Rectal smooth muscle tissue (tissue), 1 donor: ENCODE data around the gene TTC38.
A peak's percentile ranks its signal among the peaks of the same experiment; 100 is the strongest.
"Not testable (repeated sequence)": the region's sequence is repeated elsewhere in the genome, so short reads cannot be mapped to it uniquely, and the experiment has no call there.

Experiments
- H3K27ac ChIP-seq: one replicate; pipeline ENCODE4 v1.7.0; 2013; ENCODE audit warnings: low read depth, low read length, inconsistent platforms
- H3K27me3 ChIP-seq: one replicate; pipeline ENCODE4 v1.7.0; 2013; ENCODE audit warnings: low read length; ENCODE audit not compliant: control insufficient read depth, insufficient read depth
- H3K36me3 ChIP-seq: one replicate; pipeline ENCODE4 v1.7.0; 2013; ENCODE audit warnings: low read length; ENCODE audit not compliant: control insufficient read depth, insufficient read depth
- H3K4me1 ChIP-seq: one replicate; pipeline ENCODE4 v1.7.0; 2013; ENCODE audit warnings: low read length; ENCODE audit not compliant: control insufficient read depth, insufficient read depth
- H3K4me3 ChIP-seq: one replicate; pipeline ENCODE4 v1.7.0; 2013; ENCODE audit warnings: low read length
- H3K9ac ChIP-seq: one replicate; pipeline ENCODE4 v1.7.0; 2013; ENCODE audit warnings: low read length

The TTC38 gene

DNA sequence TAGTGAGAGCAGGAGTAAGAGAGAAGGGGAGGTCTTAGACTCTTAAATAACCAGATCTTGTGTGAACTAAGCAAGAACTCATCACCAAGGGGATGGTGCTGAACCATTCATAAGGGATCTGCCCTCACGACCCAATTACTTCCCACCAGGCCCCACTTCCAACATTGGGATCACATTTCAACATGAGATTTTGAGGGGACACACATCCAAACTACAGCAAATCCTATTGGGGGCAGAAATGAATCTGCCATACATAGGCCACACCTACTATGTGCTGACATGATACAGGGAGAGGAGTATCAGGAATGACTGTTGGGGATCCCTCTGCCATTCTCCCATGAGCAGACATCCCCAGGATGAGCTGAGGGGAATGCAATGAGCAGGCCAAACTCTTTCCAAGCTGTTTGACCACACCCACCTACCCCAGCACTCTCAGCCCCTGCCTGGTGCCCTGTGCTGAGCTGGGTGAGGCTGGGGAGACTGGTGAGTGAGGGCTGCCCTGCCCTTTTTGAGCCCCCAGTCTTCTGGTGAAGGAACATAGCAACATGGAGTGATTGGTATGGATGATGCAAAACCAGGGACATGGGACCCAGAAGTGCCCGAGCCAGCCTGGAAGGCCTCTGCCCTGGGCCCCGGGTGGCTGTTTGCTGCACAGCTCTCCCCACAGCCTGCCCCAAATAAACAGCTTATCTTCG is 27.6 kb downstream of the TTC38 start:
- H3K9ac ChIP-seq, result no peak overlapping the region
- peak overlapping the region; percentile 73 for H3K4me3 ChIP-seq
- H3K36me3 ChIP-seq, result peaks cover 9% of the 10 kb centered on the region
- peaks cover 5% of the 10 kb centered on the region for H3K4me1 ChIP-seq
- H3K27me3 ChIP-seq, result no peaks in the 10 kb centered on the region
- H3K27ac ChIP-seq, result peak overlapping the region; percentile 88

DNA sequence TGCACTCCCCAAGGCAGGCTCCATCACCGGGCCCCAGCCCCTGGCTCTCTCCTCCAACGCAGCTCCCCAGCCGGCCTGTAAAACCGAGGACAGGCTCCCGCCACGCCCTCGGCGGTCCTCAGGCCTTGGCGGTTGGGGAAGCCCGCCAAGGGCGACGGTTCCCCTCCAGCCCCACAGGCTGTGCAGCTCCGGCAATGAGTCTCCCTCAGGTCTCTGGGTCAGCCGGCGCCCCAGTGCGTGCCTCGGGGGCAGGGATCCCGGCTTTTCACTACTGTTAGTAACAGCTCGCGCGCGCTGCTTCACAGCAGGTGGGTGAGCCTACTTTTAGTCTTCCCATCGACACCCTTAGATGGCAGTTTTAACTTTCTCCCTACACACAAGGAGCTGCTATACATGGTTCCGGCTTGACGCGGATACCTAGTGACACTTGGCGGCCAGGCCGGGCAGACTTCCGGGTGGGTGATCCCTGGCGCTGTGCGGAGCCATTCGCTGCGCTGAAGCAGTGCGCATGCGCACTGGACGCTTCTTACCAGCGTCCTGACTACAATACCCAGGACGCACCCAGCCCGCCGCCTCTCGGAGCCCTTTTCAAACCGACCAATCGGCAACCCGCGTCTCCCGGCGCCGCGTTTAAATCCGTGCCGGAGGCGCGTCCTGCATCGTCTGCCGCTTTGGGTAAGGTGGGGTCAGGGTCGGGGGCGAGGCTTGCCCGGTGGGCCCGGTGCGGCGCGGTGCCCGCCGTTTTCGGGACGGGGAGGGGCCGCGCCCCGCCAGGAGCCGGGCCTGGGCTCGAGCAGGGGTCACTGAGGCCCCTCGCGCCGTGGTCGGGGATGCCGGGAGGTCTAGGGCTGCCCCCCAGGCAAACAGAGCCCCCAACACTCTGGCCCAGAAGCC is 28.7 kb downstream of the TTC38 start, which contains the start of gene GTSE1:
TSS of gene GTSE1 (plus strand) at position 614 of the 894 bp plus-strand sequence. CDS start 531 bp downstream, outside the sequence.
- peak within 1 kb of the TSS; percentile 88 for H3K27ac ChIP-seq
- peaks cover 7% of the 10 kb centered on the region for H3K36me3 ChIP-seq
- peak within 1 kb of the TSS; percentile 73 for H3K4me3 ChIP-seq
- H3K27me3 ChIP-seq, result no peaks in the 10 kb centered on the region
- peak within 1 kb of the TSS; percentile 50 for H3K9ac ChIP-seq
- peaks cover 5% of the 10 kb centered on the region for H3K4me1 ChIP-seq

DNA sequence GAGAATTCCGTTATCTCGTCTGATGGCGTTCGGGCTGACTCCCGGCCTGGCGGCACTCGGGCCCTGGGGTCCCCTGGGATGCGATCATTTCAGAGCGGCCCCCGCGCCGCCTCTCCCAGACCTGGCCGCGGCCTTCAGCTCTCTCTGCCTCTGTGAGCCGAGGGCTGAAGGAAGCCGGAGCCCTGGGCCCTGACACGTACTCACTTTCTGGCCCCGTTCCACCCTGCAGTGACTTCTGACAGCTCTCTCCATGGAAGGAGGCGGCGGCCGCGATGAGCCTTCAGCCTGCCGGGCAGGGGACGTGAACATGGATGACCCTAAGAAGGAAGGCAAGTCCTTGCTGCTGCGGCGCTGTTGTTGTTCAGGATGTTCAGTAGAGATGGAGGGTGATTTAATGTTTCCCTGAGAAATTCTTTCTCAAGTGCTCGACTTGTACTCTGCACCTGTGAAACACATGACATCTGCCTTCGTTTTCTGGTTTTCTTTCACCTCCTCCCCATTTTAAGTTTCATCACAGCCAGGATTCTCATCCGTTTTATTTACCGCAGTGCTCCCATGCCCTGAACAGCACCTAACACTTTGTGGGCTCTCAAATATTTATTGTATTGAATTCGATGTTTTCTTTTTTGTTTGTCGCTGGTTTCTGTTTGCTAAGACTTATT is 29.5 kb downstream of the TTC38 start:
- H3K36me3 ChIP-seq, result peaks cover 7% of the 10 kb centered on the region
- no peaks in the 10 kb centered on the region for H3K27me3 ChIP-seq
- peak overlapping the region; percentile 57 for H3K4me3 ChIP-seq
- H3K27ac ChIP-seq, result no peak overlapping the region
- peaks cover 5% of the 10 kb centered on the region for H3K4me1 ChIP-seq
- H3K9ac ChIP-seq, result no peak overlapping the region

DNA sequence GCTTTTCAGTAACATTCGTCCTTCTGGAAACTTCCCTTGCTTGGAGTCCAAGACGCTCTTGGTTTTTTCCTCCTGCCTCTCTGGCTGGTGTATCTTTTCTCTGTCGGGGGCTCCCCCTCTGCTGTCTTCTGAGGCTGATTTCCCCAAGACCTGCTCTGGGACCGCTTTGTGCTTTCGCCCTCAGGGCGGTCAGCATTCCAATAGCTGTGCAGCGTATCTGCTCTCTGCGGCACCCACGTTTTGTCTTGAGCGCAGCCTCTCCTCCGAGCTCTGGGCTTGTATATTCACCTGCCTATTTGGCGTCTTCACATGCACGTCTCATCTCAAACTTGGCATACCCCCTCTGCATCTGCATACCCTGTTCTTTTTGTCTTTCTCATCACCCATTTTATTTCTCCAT is 31.3 kb downstream of the TTC38 start:
- H3K27me3 ChIP-seq, result no peaks in the 10 kb centered on the region
- H3K9ac ChIP-seq, result no peak overlapping the region
- H3K27ac ChIP-seq, result no peak overlapping the region
- H3K36me3 ChIP-seq, result no peaks in the 10 kb centered on the region
- H3K4me3 ChIP-seq, result no peak overlapping the region
- H3K4me1 ChIP-seq, result peaks cover 5% of the 10 kb centered on the region

DNA sequence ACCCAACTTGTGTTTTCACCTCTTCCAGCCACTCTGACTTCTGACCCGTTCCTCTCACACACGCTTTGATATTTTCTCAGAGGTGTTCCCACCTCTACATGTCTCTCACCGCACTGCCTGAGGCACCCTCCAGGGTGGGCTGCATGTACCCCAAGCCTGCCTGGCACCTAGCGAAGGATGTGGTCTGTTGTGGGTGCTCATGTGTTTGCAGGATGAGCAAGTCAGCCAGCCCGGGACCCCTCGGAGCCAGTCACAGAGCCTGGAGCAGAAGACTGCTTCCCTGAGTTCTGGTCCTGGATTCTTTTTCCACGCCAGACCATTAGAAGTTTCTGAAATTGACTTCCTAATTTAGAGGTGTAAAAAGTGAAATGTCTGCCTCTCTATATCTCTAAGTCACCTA is 32.7 kb downstream of the TTC38 start:
- Histone ChIP-seq H3K36me3 (no peaks in the 10 kb centered on the region), H3K27ac (no peak overlapping the region), H3K9ac (no peak overlapping the region), H3K4me1 (peaks cover 5% of the 10 kb centered on the region), H3K27me3 (no peaks in the 10 kb centered on the region), H3K4me3 (no peak overlapping the region)

DNA sequence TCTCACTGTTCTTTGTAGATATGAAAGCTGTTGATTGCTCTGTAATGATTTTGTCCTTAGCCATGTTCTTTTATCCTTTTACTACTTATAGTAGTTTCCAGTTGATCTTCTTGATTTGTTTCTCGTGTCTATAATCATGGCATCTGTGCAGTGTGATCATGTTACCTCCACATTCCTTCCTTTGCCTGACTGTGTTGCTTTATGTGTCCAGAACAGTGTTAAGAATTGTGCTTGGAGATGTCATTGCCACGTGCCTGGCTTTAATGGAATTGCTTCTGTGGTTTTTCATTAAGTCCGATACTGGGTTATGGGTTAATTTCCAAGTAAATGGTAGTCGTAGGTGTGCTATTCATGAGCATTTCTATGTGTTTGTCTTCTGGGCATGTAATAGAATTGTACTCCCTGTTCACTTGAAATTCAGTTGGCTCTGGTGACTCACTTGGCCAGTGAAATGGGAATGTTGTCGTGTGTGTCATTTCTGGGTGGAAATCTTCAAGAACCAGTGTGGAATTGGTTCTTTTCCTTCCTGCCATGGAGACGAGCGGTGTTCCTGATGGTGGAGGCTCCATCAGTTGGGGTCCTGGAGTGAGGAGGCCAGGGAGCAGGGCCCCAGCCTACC is 35.6 kb downstream of the TTC38 start:
- no peak overlapping the region for H3K4me3 ChIP-seq
- no peak overlapping the region for H3K9ac ChIP-seq
- H3K27ac ChIP-seq, result no peak overlapping the region
- no peaks in the 10 kb centered on the region for H3K4me1 ChIP-seq
- no peaks in the 10 kb centered on the region for H3K27me3 ChIP-seq
- no peaks in the 10 kb centered on the region for H3K36me3 ChIP-seq

DNA sequence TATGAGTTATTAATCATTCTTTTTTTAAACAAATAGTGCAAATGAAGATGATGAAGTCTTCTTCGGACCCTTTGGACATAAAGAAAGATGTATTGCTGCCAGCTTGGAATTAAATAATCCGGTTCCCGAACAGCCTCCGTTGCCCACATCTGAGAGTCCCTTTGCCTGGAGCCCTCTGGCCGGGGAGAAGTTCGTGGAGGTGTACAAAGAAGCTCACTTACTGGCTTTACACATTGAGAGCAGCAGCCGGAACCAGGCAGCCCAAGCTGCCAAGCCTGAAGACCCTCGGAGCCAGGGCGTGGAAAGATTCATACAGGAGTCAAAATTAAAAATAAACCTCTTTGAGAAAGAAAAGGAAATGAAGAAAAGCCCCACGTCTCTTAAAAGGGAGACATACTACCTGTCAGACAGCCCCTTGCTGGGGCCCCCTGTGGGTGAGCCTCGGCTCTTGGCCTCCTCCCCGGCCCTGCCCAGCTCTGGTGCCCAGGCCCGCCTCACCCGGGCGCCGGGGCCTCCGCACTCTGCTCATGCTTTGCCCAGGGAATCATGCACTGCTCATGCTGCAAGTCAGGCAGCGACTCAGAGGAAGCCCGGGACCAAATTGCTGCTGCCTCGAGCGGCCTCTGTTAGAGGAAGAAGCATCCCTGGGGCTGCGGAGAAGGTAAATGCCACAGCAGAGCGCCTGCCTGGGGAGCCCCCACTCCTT is 40.6 kb downstream of the TTC38 start:
- no peak overlapping the region for H3K4me3 ChIP-seq
- no peaks in the 10 kb centered on the region for H3K36me3 ChIP-seq
- no peak overlapping the region for H3K27ac ChIP-seq
- H3K4me1 ChIP-seq, result no peaks in the 10 kb centered on the region
- H3K9ac ChIP-seq, result no peak overlapping the region
- no peaks in the 10 kb centered on the region for H3K27me3 ChIP-seq

DNA sequence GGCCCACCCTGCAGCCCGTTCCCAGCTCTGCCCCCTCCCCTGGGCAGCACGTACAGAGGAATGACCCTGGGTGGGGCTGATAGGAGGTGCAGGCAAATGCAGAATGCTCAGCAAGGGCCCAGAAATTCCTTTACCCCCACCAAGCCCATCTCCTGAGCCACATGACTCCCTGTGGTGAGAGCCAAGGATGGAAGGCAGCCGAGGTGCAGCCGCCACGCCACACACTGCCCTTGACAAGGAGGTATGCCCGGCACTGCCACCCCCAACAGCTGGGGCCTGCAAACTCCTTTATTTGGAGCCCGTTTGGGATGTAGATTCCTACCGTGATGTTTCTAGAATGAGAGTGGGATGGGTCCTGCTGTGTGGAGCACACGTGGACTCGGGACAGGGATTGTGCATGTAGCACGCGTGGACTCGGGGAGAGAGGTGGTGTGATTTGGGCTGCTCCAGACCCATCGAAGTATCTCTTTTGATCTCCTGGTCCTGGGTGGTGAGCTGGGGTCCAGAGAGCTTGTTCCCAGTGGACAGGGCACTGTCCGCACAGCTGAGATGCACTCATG is 41.8 kb downstream of the TTC38 start:
- Histone ChIP-seq H3K27me3 (no peaks in the 10 kb centered on the region), H3K9ac (no peak overlapping the region), H3K4me1 (no peaks in the 10 kb centered on the region), H3K4me3 (no peak overlapping the region), H3K36me3 (no peaks in the 10 kb centered on the region), H3K27ac (no peak overlapping the region)

DNA sequence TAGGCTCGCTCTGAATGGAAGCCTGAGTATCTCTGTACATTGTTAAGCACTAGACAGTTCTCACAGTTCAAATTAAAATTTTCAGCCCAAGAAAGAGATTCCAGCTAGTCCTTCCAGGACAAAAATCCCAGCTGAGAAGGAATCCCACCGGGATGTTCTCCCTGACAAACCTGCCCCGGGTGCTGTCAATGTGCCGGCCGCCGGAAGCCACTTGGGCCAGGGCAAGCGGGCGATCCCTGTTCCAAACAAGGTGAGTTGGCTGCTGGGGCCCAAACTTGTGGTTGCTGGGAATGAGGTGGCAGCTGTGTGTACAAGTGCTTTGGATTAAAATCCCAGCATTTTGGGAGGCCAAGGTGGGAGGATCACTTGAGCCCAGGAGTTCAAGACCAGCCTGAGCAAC is 44.2 kb downstream of the TTC38 start:
- Histone ChIP-seq H3K27ac (no peak overlapping the region), H3K4me1 (no peaks in the 10 kb centered on the region), H3K4me3 (no peak overlapping the region), H3K9ac (no peak overlapping the region), H3K36me3 (no peaks in the 10 kb centered on the region), H3K27me3 (no peaks in the 10 kb centered on the region)

DNA sequence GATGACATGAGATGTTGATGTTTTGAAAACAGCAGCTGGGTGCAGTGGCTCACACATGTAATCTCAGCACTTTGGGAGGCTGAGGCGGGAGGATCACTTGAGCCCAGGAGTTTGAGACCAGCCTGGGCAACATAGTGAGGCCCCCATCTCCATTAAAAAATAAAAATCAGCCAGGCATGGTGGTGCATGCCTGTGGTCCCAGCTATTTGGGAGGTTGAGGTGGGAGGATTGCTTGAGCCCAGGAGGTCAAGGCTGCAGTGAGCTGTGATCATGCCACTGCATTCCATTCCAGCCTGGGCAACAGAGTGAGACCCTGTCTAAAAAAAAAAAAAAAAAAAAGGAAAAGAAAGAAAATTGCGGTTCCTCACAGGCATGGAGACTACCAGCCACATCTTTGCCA is 45.0 kb downstream of the TTC38 start:
- not testable (repeated sequence) for H3K27me3 ChIP-seq, H3K9ac ChIP-seq, H3K4me3 ChIP-seq, H3K4me1 ChIP-seq, H3K36me3 ChIP-seq, H3K27ac ChIP-seq

DNA sequence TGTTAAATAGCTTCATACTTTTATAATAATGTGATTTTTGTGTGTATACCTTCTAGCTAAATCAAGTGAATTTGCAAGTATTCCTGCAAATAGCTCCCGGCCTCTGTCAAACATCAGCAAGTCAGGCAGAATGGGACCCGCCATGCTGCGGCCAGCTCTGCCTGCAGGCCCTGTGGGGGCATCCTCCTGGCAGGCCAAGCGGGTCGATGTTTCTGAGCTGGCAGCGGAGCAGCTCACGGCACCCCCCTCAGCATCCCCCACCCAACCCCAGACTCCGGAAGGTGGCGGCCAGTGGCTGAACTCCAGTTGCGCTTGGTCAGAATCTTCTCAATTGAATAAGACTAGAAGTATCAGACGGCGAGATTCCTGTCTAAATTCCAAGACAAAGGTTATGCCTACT is 48.2 kb downstream of the TTC38 start:
- no peaks in the 10 kb centered on the region for H3K27me3 ChIP-seq
- no peaks in the 10 kb centered on the region for H3K36me3 ChIP-seq
- H3K4me3 ChIP-seq, result no peak overlapping the region
- no peaks in the 10 kb centered on the region for H3K4me1 ChIP-seq
- H3K27ac ChIP-seq, result no peak overlapping the region
- no peak overlapping the region for H3K9ac ChIP-seq
